ENCODE results near the gene CIDEC. TPM values are rescaled to one million over a fixed set of nuclear protein-coding genes. Genes with fewer than 3 reads are reported as not detected.

CIDEC gene
- total RNA-seq, 4 donors from 2014 or later, result 27.2 to 510 (median 253) TPM

- H3K36me3 ChIP-seq, result peaks cover 0 to 67% (median 0%) of the 10 kb centered on the region in 3 donors
These were observed 41.2 kb downstream of the CIDEC start for GRCh38 chr3:9838856-9839255.

DNA sequence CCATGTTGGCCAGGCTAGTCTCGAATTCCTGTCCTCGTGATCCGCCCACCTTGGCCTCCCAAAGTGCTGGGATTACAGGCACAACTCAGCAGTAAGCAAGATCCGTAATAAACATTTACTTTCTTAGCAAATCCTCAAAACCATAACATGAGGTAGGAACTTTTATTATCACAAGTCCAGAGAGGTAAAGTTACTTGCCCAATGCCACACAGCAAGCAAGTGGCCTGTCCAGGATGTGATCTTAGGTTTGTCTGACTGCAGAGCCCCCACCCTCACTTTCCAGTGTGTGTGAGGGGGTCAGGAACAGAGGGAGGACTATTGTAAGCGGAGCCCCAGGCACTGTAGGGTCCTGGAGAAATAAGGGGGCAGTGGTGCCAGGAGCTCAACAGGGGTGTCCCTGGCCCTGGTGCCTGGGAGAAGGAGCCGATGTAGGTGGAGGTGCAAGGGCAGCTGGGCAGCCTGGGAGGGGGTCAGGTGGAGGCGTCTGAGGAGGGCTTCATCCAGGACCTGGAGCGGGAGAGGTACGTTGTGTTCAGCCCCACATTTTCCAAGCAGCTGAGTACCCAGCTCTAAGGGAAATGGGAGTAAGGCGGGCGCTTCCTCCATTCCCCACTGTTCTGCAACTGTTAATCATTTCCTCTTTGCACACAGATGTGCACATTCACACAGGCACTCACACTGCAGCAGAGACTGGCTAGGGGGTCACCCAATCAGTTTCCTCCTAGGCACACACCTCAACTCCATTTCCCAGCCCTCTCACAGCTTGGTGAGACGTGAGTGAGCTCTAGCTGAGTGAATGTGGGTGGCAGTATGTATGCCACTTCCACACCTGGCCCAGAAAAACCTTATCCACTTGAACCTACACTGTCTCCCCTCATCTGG, 42.1 kb downstream of the CIDEC start:
- Histone ChIP-seq H3K4me1 (peaks cover 0 to 4% (median 0%) of the 10 kb centered on the region in 4 donors), H3K9me3 (no peaks in the 10 kb centered on the region), H3K36me3 (peaks cover 0 to 75% (median 0%) of the 10 kb centered on the region in 3 donors), H3K27me3 (no peaks in the 10 kb centered on the region), H3K27ac (no peak overlapping the region), H3K4me3 (no peak overlapping the region)
- TF ChIP-seq, protein P1, sequence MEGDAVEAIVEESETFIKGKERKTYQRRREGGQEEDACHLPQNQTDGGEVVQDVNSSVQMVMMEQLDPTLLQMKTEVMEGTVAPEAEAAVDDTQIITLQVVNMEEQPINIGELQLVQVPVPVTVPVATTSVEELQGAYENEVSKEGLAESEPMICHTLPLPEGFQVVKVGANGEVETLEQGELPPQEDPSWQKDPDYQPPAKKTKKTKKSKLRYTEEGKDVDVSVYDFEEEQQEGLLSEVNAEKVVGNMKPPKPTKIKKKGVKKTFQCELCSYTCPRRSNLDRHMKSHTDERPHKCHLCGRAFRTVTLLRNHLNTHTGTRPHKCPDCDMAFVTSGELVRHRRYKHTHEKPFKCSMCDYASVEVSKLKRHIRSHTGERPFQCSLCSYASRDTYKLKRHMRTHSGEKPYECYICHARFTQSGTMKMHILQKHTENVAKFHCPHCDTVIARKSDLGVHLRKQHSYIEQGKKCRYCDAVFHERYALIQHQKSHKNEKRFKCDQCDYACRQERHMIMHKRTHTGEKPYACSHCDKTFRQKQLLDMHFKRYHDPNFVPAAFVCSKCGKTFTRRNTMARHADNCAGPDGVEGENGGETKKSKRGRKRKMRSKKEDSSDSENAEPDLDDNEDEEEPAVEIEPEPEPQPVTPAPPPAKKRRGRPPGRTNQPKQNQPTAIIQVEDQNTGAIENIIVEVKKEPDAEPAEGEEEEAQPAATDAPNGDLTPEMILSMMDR (IDR thresholded peaks at IDR 0.05), result no peak
- TF ChIP-seq POLR2A (IDR thresholded peaks at IDR 0.05), result no peak
- DNase-seq, result no peak

More at GRCh38 chr3:9838856-9839255, 41.2 kb downstream of the CIDEC start:
- H3K27me3 ChIP-seq, result no peaks in the 10 kb centered on the region
- TF ChIP-seq POLR2A (IDR thresholded peaks at IDR 0.05), result no peak
- TF ChIP-seq, protein P1 (IDR thresholded peaks at IDR 0.05), result no peak
- DNase-seq, result peak in 1 of 3 donors; percentile 14
- H3K27ac ChIP-seq, result no peak overlapping the region
- peaks cover 0 to 8% (median 0%) of the 10 kb centered on the region in 4 donors for H3K4me1 ChIP-seq
- no peak overlapping the region for H3K4me3 ChIP-seq
- H3K9me3 ChIP-seq, result no peaks in the 10 kb centered on the region

DNA sequence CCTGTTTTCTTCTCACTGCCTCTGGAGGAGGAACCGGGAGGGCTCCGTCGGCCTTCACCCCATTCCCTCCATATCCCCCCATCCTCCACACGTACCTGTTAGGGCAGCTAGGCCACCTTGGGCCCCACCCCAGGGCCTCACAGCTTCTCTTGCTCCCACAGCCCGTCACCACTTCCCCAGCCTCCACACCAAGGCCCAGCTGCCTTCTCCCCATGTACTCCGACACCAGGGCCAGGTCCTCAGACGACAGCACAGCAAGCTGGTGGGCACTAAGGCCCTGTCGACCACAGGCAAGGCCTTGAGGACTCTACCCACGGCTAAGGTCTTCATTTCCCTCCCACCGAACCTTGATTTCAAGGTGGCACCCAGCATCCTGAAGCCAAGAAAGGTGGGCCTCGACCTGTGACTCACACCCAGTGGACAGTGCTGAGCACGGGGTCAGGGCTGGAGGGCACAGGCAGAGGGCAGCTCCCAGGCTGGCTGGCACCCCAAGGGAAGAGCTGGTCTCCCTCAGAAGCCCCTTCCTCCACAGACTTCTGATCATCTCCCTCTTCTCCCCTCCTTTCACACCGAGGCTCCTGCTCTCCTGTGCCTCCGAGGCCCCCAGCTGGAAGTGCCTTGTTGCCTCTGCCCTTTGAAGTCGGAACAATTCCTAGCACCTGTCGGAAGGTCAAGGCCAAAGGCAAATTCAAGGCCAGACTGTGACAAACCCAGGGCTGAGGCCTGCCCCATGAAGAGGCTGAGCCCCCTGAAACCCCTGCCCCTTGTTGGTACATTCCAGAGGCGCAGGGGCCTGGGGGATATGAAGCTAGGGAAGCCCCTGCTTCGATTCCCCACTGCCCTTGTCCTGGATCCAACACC, 45.3 kb downstream of the CIDEC start:
- Histone ChIP-seq H3K9me3 (no peaks in the 10 kb centered on the region), H3K4me3 (no peak overlapping the region), H3K27ac (no peak overlapping the region), H3K27me3 (no peaks in the 10 kb centered on the region), H3K4me1 (no peaks in the 10 kb centered on the region), H3K36me3 (peaks cover 0 to 57% (median 0%) of the 10 kb centered on the region in 3 donors)
- no peak for DNase-seq
- TF ChIP-seq, protein P1 (IDR thresholded peaks at IDR 0.05), result no peak
- no peak for TF ChIP-seq POLR2A (IDR thresholded peaks at IDR 0.05)

DNA sequence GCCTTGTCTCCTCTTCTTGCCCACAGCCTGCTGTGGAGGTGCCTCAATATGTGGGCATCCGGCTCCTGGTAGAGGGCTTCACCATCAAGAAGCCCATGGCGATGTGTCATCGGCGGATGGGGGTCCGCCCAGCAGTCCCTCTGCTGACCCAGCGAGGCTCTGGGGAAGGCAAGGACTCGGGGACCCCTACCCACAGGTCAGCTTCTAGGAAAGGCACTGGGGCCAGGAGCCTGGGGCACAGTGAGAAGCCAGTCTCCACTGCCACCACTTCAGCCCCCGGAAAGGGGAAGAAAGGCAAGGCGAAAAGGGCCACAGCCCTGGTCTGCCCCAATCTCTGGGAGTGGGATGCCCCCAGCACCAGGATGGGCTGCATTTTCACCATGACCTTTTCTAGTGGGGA, 47.0 kb downstream of the CIDEC start:
- no peak overlapping the region for H3K27ac ChIP-seq
- H3K27me3 ChIP-seq, result no peaks in the 10 kb centered on the region
- no peak overlapping the region for H3K4me3 ChIP-seq
- H3K9me3 ChIP-seq, result no peaks in the 10 kb centered on the region
- TF ChIP-seq, protein P1 (IDR thresholded peaks at IDR 0.05), result no peak
- no peak for TF ChIP-seq POLR2A (IDR thresholded peaks at IDR 0.05)
- peaks cover 0 to 41% (median 0%) of the 10 kb centered on the region in 3 donors for H3K36me3 ChIP-seq
- no peak for DNase-seq
- no peaks in the 10 kb centered on the region for H3K4me1 ChIP-seq

GRCh38 chr3:9831253-9831652, 48.8 kb downstream of the CIDEC start:
- TF ChIP-seq, protein P1 (IDR thresholded peaks at IDR 0.05), result no peak
- no peak for TF ChIP-seq POLR2A (IDR thresholded peaks at IDR 0.05)
- Histone ChIP-seq H3K9me3 (no peaks in the 10 kb centered on the region), H3K4me3 (no peak overlapping the region), H3K36me3 (peaks cover 0 to 36% (median 0%) of the 10 kb centered on the region in 3 donors), H3K27ac (no peak overlapping the region), H3K4me1 (no peaks in the 10 kb centered on the region), H3K27me3 (no peaks in the 10 kb centered on the region)
- DNase-seq, result no peak

Data from Peyer's patch (tissue), 4 donors.